ENCODE measurements around the gene FHOD1. TPM values are rescaled to one million over a fixed set of nuclear protein-coding genes. Genes with fewer than 3 reads are reported as not detected.

FHOD1 gene
- total and polyA plus RNA-seq, 9 of the 15 experiments (the other 6 are each of a cell fraction or from before 2014, with no cell fraction given), result 18.7 to 126 (median 32.3) TPM

DNA sequence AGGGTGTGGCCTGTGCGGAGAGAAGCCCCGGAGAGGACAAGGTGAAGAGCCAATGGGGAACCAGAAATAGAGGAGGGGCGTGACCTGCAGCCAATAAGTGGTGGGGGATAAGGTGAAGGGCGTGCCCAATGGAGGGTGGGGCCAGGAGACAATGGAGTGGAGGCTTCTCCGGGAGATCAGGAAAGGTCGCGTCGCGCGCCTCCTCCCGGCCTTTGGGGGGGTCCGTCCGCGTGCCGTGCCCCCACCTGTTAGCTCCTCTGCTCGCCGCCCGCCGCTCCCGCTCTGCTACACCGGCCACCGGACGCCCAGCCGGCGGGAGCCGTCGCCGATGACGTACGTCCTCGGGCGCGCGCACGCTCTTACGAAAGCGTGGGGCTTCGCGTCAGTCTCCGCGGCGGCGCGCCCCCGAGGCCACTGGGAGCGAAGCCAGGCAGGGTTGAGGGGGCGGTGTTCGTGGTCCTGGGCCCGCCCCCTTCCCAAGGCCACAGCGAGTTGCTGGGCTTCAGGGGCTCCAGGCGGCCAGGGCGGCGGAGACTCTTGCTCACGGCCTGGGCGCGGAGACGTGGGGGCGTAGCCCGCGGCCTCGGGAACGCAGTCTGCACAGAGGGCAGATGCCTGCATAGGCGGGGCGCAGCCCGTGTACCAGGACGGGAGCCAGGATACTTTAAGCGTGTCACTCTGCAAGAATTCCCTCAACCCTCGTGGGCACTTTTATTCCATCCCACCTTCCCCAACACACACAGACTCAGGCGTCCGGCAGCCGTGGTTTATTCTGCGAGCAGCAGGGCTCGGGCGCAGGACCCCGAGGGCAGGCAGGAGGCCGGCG is 63.4 kb downstream of the FHOD1 start, which contains the start of gene MATCAP1 (continued):
- TF ChIP-seq RFX1 (IDR thresholded peaks at IDR 0.05) (no peak), NFYB (IDR thresholded peaks at IDR 0.05; ENCODE audit: extremely low read depth, insufficient read length) (peak; percentile 94), ATF3 (IDR thresholded peaks at IDR 0.05) (peak; percentile 80), ATF3 (CRISPR knock-in tag; conservative IDR thresholded peaks at IDR 0.05) (no peak), ELF2 (CRISPR knock-in tag; IDR thresholded peaks at IDR 0.05) (no peak), E2F8 (IDR thresholded peaks at IDR 0.05; ENCODE audit: low read depth, partially characterized antibody) (peak; percentile 88), FOXJ2 (tag; IDR thresholded peaks at IDR 0.05) (0 out of 2 replicates have a peak, but pooled peaks have one; percentile 50), NRF1 (conservative IDR thresholded peaks at IDR 0.05 in 1 of 2, IDR thresholded peaks at IDR 0.05 in 1 of 2) (peak; percentile 83 to 86), MYC (IDR thresholded peaks at IDR 0.05; ENCODE audit: low read depth, low read length) (peak; percentile 55; the same call in 1 of the 2 replicates), MYC (CRISPR knock-in tag; IDR thresholded peaks at IDR 0.05; ENCODE audit: borderline replicate concordance, low read depth) (no peak), TEAD4 (IDR thresholded peaks at IDR 0.05; ENCODE audit: low read length) (no peak), TEAD4 (CRISPR knock-in tag; IDR thresholded peaks at IDR 0.05; ENCODE audit: borderline replicate concordance) (peak; percentile 49; the same call in 1 of the 2 replicates), E2F4 (CRISPR knock-in tag; IDR thresholded peaks at IDR 0.05; ENCODE audit: low read depth) (0 out of 2 replicates have a peak, but pooled peaks have one; percentile 44), SOX6 (IDR thresholded peaks at IDR 0.05) (peak; percentile 75; the same call in 1 of the 2 replicates), ZBTB7A (IDR thresholded peaks at IDR 0.05; ENCODE audit: borderline replicate concordance, control insufficient read depth, low read depth, low read length) (peak; percentile 81), MTF1 (CRISPR knock-in tag; IDR thresholded peaks at IDR 0.05; ENCODE audit: borderline replicate concordance) (no peak)
- TF ChIP-seq, protein P1, sequence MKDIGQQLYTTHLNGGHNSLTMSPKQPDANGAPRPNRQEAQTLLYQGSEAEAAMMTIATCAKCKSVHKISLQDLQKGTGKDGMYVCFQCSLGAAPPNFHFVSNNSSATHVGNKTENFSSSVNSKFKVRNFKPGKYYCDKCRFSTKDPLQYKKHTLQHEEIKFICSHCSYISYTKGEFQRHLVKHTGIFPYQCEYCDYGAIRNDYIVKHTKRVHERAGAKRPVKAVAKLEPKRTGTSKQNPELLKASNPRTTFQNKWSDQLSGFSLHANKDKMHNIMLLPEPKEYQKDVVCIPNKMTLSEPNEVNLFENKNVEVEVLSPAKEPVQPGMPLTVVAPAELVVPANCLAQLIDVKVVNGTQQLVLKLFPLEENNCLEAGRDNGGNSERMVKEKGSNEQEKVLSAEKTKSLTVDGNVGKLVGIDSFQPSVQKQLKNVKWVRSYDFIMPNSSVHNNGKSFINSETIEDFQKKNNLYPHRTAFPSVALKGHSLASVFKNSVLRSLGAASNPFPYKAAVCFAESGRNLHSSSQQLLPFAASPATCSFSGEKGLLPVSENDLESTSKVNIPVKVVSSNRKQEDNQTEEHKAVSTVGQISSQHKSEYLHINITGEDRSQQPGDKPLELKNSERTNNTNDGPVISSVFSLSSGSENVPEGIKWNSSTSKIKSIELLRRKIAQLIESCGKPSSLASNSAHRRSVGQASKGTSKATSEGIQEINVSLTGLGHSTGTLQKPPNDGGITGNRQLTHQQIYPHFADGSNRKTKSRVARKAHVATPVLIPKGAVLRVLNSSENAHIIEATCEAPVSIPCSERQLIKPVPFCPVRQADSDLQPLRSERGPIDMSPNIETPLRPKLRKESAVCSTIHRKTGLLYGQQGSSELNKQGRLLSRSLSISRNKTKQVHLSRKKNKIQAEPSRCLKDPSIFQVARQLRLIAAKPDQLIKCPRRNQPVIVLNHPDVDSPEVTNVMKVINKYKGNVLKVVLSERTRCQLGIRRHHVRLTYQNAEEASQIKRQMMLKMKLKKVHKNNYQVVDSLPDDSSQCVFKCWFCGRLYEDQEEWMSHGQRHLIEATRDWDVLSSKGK (CRISPR knock-in tag; IDR thresholded peaks at IDR 0.05), result no peak
- TF ChIP-seq, protein P2, sequence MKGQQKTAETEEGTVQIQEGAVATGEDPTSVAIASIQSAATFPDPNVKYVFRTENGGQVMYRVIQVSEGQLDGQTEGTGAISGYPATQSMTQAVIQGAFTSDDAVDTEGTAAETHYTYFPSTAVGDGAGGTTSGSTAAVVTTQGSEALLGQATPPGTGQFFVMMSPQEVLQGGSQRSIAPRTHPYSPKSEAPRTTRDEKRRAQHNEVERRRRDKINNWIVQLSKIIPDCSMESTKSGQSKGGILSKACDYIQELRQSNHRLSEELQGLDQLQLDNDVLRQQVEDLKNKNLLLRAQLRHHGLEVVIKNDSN (CRISPR knock-in tag; IDR thresholded peaks at IDR 0.05), result peak; percentile 66; the same call in 1 of the 2 replicates

All from K562 (cell line).